H7 (cell line): ENCODE data around the gene PKLR. TPM values are rescaled to one million over a fixed set of nuclear protein-coding genes. Genes with fewer than 3 reads are reported as not detected.
A peak's percentile ranks its signal among the peaks of the same experiment; 100 is the strongest.

Experiments
- DNase-seq: peaks from one replicate; pipeline ENCODE4 v3.0.0; 2012
- H3K27me3 ChIP-seq: 2 replicates; pipeline ENCODE4 v1.6.0; 2011; ENCODE audit warnings: mild to moderate bottlenecking, low read length; ENCODE audit not compliant: control insufficient read depth, insufficient read depth
- H3K36me3 ChIP-seq: replicated peaks from 2 replicates; pipeline ENCODE4 v1.5.1; 2011; ENCODE audit warnings: low read length; ENCODE audit not compliant: control insufficient read depth, insufficient read depth
- H3K4me3 ChIP-seq: 2 replicates; pipeline ENCODE4 v1.5.1; 2011; ENCODE audit warnings: low read depth, mild to moderate bottlenecking, control low read depth, low read length, moderate library complexity; ENCODE audit not compliant: insufficient read depth
- total RNA-seq: library from RNA; depleted of rRNA; stranded (reverse); fragments of >200 nt; shearing (Covaris generic); gene quantifications from 2 replicates; pipeline ENCODE4 v1.2.3, GENCODE V29; 2014

PKLR gene
- total RNA-seq, 1 experiment from 2014 or later, result 2.2 TPM

- DNase-seq, result peak; percentile 98
- H3K36me3 ChIP-seq, result peaks cover 30% of the 10 kb centered on the region
Observed at GRCh38 chr1:155261852-155262673, 39.2 kb downstream of the PKLR start, which contains the start of gene SCAMP3. SCAMP3 (minus strand) TSS chr1:155262360; CDS start chr1:155262151, 209 bp downstream.

GRCh38 chr1:155261493-155261851 lies 39.8 kb downstream of the PKLR start:
- DNase-seq, result no peak
- no peaks in the 10 kb centered on the region for H3K27me3 ChIP-seq
- peaks cover 26% of the 10 kb centered on the region for H3K36me3 ChIP-seq
- peak overlapping the region; percentile 91 for H3K4me3 ChIP-seq

More at GRCh38 chr1:155261852-155262673, 39.2 kb downstream of the PKLR start, which contains the start of gene SCAMP3:
- Histone ChIP-seq H3K4me3 (peak within 1 kb of the TSS; percentile 91), H3K27me3 (no peaks in the 10 kb centered on the region)

- Histone ChIP-seq H3K36me3 (peaks cover 17% of the 10 kb centered on the region), H3K27me3 (no peaks in the 10 kb centered on the region), H3K4me3 (no peak overlapping the region)
- DNase-seq, result no peak
Observed at GRCh38 chr1:155260276-155260675, 41.0 kb downstream of the PKLR start.

GRCh38 chr1:155256058-155256852 lies 45.0 kb downstream of the PKLR start:
- Histone ChIP-seq H3K4me3 (peak overlapping the region; percentile 87), H3K27me3 (peaks cover 14% of the 10 kb centered on the region), H3K36me3 (no peaks in the 10 kb centered on the region; the same call in 1 of the 2 replicates)
- peak; percentile 63 for DNase-seq

- Histone ChIP-seq H3K36me3 (no peaks in the 10 kb centered on the region; the same call in 1 of the 2 replicates), H3K27me3 (peaks cover 14% of the 10 kb centered on the region), H3K4me3 (peak within 1 kb of the TSS; percentile 87)
- DNase-seq, result peak; percentile 99
Observed at GRCh38 chr1:155255243-155256007, 45.8 kb downstream of the PKLR start, which contains the start of gene ENTREP3. ENTREP3 (minus strand) TSS chr1:155255483; CDS start chr1:155254877, 606 bp downstream.

GRCh38 chr1:155254714-155255242 lies 46.5 kb downstream of the PKLR start:
- Histone ChIP-seq H3K36me3 (no peaks in the 10 kb centered on the region; the same call in 1 of the 2 replicates), H3K27me3 (peaks cover 18% of the 10 kb centered on the region), H3K4me3 (peak overlapping the region; percentile 87)
- DNase-seq, result peak; percentile 79

- peak overlapping the region; percentile 87 for H3K4me3 ChIP-seq
- H3K36me3 ChIP-seq, result no peaks in the 10 kb centered on the region; the same call in 1 of the 2 replicates
- no peak for DNase-seq
- peaks cover 18% of the 10 kb centered on the region for H3K27me3 ChIP-seq
Observed at GRCh38 chr1:155254228-155254713, 47.0 kb downstream of the PKLR start.

- Histone ChIP-seq H3K27me3 (peaks cover 18% of the 10 kb centered on the region), H3K4me3 (no peak overlapping the region), H3K36me3 (no peaks in the 10 kb centered on the region; the same call in 1 of the 2 replicates)
- DNase-seq, result no peak
Observed at GRCh38 chr1:155253797-155254196, 47.4 kb downstream of the PKLR start.

GRCh38 chr1:155253208-155253607 lies 48.0 kb downstream of the PKLR start:
- Histone ChIP-seq H3K27me3 (peaks cover 18% of the 10 kb centered on the region), H3K36me3 (no peaks in the 10 kb centered on the region; the same call in 1 of the 2 replicates), H3K4me3 (no peak overlapping the region)
- DNase-seq, result peak; percentile 68

GRCh38 chr1:155251566-155251965 lies 49.7 kb downstream of the PKLR start:
- Histone ChIP-seq H3K27me3 (peaks cover 20% of the 10 kb centered on the region), H3K4me3 (no peak overlapping the region), H3K36me3 (no peaks in the 10 kb centered on the region; the same call in none of the 2 replicates)
- DNase-seq, result no peak

GRCh38 chr1:155250633-155251449 lies 50.4 kb downstream of the PKLR start:
- no peaks in the 10 kb centered on the region; the same call in none of the 2 replicates for H3K36me3 ChIP-seq
- DNase-seq, result peak; percentile 99
- H3K27me3 ChIP-seq, result peaks cover 24% of the 10 kb centered on the region
- peak overlapping the region; percentile 82 for H3K4me3 ChIP-seq

GRCh38 chr1:155250246-155250632 lies 51.0 kb downstream of the PKLR start:
- peaks cover 26% of the 10 kb centered on the region for H3K27me3 ChIP-seq
- H3K4me3 ChIP-seq, result peak overlapping the region; percentile 82
- H3K36me3 ChIP-seq, result no peaks in the 10 kb centered on the region; the same call in none of the 2 replicates
- peak; percentile 90 for DNase-seq
